Thyroid gland (tissue), 4 donors: ENCODE measurements around the gene OSBPL6. TPM values are rescaled to one million over a fixed set of nuclear protein-coding genes. Genes with fewer than 3 reads are reported as not detected.
A peak's percentile ranks its signal among the peaks of the same experiment; 100 is the strongest.
"Not testable (repeated sequence)": the region's sequence is repeated elsewhere in the genome, so short reads cannot be mapped to it uniquely, and the experiment has no call there.

Experiments
- DNase-seq, 2 donors: peaks; one replicate each; pipeline ENCODE4 v3.0.0-alpha.2; 2019
- H3K27ac ChIP-seq, 3 donors: fragments of 200-600 bp; sonication (generic); 1 replicate in 2 of 3; 2 replicates in 1 of 3; pipeline ENCODE4 v1.5.1; 2016 to 2019; ENCODE audit warnings: mild to moderate bottlenecking in 1 of 3, moderate library complexity in 1 of 3
- H3K27me3 ChIP-seq: fragments of 200-600 bp; sonication (generic); one replicate; pipeline ENCODE4 v1.5.1; 2019
- H3K36me3 ChIP-seq, 2 donors: fragments of 200-600 bp; sonication (generic); one replicate each; pipeline ENCODE4 v1.5.1; 2016 to 2019
- H3K4me1 ChIP-seq, 2 donors: fragments of 200-600 bp; sonication (generic); one replicate each; pipeline ENCODE4 v1.5.1; 2017 to 2019
- H3K4me3 ChIP-seq, 3 donors: fragments of 200-600 bp; sonication (generic); replicated peaks in 1 of 3; 1 replicate in 2 of 3; 2 replicates in 1 of 3; pipeline ENCODE4 v1.5.1; 2016; ENCODE audit warnings: mild to moderate bottlenecking in 1 of 3
- H3K9me3 ChIP-seq: fragments of 200-600 bp; sonication (generic); one replicate; pipeline ENCODE4 v1.5.1; 2017
- POLR2A ChIP-seq, 2 donors: fragments of 450-650 bp; IDR thresholded peaks; one replicate each; pipeline ENCODE4 v1.6.1; 2017; ENCODE audit warnings: antibody characterized with exemption in 2 of 2, mild to moderate bottlenecking in 2 of 2, moderate library complexity in 1 of 2
- WGBS, 2 donors: methylation state at CpG; one replicate each; pipeline ENCODE4 v1.1.5; 2017; 5-methylcytosine and 5-hydroxymethylcytosine counted together
- intact Hi-C: fragments of 100-400 bp; cut with DNase I; formaldehyde crosslinking; loops from one replicate; pipeline ENCODE4 v1.15.1; 2023
- total RNA-seq, 4 donors: library from RNA; depleted of rRNA; stranded (reverse); fragments of >200 nt; gene quantifications; one replicate each; pipeline ENCODE4 v1.2.3, GENCODE V29; 2016
- TF ChIP-seq, protein P1 (sequence below), 6 experiments: fragments of 200-600 bp in 3 of 6; fragments of 450-650 bp in 3 of 6; sonication (generic) in 3 of 6; IDR thresholded peaks; one replicate each; pipeline ENCODE4 v1.5.1; 2016 to 2019; ENCODE audit warnings: antibody characterized with exemption in 6 of 6, mild to moderate bottlenecking in 2 of 6, inconsistent platforms in 1 of 6, moderate library complexity in 1 of 6

OSBPL6 gene
- total RNA-seq = 1 to 10 TPM; 2.1 to 5.3 (median 3.2) TPM

DNA sequence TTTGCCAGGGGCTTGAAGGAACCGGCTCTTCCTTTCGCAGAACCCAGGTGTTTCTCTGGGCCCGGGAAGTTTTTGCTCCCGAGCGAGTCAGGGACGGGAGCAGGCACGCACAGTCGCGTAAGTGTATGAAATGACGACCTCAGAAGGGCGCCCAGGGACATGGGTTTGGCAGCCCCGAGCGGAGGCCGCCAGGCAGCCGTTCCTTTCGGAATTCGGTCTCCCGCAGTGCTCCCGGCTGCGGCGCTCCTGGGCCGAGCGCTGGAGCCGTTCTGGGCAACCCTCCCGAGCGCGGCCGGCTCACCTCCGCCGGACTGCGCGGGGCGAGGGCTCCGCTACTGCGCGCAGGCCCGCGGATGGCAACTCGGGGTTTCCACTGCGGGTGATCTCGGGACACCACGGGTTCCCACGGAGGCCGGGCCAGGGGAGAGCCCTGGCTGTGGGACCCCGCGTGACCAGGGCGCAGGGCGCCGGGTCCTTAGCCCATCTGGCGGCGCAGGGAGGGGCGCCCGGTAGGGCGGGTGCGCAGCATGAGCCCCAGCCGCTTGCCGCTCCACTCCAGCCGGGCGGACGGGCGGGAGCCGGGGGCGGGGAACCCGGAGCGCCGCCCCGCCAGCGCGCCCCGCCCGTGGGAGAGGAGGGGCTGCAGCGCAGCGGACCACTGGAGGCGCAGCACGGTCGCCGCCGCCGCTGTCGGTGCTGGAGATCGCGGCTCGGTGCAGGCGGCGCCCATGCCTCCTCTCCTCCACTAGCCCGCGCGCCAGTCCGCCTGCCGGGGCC lies at the start of gene OSBPL6:
Gene OSBPL6, plus strand, starts transcription at position 690 of the 777 bp plus-strand sequence. CDS start 111,673 bp downstream, outside the sequence.
- Histone ChIP-seq H3K36me3 (no peaks in the 10 kb centered on the region), H3K9me3 (no peaks in the 10 kb centered on the region), H3K27me3 (no peaks in the 10 kb centered on the region), H3K4me1 (peaks cover 5% of the 10 kb centered on the region in 2 donors), H3K4me3 (peak within 1 kb of the TSS; percentile 61 to 88 (median 78)), H3K27ac (peak within 1 kb of the TSS; percentile 87 to 97 (median 89))
- TF ChIP-seq, protein P1, sequence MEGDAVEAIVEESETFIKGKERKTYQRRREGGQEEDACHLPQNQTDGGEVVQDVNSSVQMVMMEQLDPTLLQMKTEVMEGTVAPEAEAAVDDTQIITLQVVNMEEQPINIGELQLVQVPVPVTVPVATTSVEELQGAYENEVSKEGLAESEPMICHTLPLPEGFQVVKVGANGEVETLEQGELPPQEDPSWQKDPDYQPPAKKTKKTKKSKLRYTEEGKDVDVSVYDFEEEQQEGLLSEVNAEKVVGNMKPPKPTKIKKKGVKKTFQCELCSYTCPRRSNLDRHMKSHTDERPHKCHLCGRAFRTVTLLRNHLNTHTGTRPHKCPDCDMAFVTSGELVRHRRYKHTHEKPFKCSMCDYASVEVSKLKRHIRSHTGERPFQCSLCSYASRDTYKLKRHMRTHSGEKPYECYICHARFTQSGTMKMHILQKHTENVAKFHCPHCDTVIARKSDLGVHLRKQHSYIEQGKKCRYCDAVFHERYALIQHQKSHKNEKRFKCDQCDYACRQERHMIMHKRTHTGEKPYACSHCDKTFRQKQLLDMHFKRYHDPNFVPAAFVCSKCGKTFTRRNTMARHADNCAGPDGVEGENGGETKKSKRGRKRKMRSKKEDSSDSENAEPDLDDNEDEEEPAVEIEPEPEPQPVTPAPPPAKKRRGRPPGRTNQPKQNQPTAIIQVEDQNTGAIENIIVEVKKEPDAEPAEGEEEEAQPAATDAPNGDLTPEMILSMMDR (IDR thresholded peaks at IDR 0.05) = peak in 3 of 6 experiments; percentile 21 to 51 (median 45)
- peak in 1 of 2 donors; percentile 93 for TF ChIP-seq POLR2A (IDR thresholded peaks at IDR 0.05)
- intact Hi-C loops = loop anchor here (10.0 kb wide), 2 partner anchors 49 to 221 kb away; no protein-coding TSS in a partner anchor
- DNase-seq = peak; percentile 87
- 0 to 1% methylated on average over 31 to 39 of the region's 90 CpGs for WGBS, 2 donors

DNA sequence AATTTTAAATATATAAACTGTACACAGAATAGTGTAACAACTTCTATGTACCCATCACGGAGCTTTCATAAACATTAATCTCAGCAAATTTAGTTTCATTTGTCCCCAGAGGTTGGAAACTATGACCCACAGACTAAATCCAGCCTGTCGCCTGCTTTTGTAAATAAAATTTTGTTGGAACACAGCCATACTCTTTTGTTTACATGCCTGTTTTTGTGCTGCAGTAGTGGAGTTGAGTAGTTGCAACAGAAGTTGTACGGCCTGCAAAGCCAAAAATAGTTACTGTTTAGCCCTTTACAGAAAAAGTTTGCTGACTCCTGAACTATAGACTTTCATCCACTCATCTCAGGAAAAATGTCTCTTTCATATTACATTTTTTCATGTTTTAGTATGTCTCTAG lies 42.3 kb upstream of the OSBPL6 start:
- intact Hi-C loops = no loop called here
- H3K36me3 ChIP-seq = no peaks in the 10 kb centered on the region
- no peak for DNase-seq
- no peaks in the 10 kb centered on the region for H3K9me3 ChIP-seq
- TF ChIP-seq POLR2A (IDR thresholded peaks at IDR 0.05) = no peak
- TF ChIP-seq, protein P1 (IDR thresholded peaks at IDR 0.05) = no peak
- no peak overlapping the region for H3K27ac ChIP-seq
- H3K4me1 ChIP-seq = no peaks in the 10 kb centered on the region
- WGBS, 2 donors = 51 to 59% methylated on average over 3 of the region's 3 CpGs
- no peak overlapping the region for H3K4me3 ChIP-seq
- no peaks in the 10 kb centered on the region for H3K27me3 ChIP-seq

DNA sequence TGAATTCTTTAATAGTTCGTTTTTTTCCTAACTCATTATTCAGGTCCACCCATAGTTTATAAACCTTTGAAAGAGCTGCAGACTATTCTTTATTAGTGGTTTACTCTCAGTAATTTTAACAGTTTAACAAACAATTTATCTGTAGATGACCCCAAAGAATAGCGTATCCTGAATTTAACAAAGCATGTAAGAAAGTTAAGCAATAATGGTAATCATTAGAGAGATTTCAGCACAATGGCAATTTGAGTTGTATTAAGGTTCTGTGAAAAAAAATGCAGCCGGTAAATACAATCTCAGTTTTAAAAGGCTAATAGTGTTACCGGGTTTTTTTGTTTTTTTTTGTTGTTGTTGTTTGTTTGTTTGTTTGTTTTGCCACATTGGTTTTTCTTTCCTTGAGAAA lies 41.8 kb upstream of the OSBPL6 start:
- no peaks in the 10 kb centered on the region for H3K9me3 ChIP-seq
- H3K4me3 ChIP-seq = no peak overlapping the region
- no peaks in the 10 kb centered on the region for H3K4me1 ChIP-seq
- H3K27me3 ChIP-seq = no peaks in the 10 kb centered on the region
- no peak for TF ChIP-seq POLR2A (IDR thresholded peaks at IDR 0.05)
- TF ChIP-seq, protein P1 (IDR thresholded peaks at IDR 0.05) = no peak
- WGBS, 2 donors = 87 to 88% methylated on average over 4 of the region's 4 CpGs
- H3K27ac ChIP-seq = no peak overlapping the region
- intact Hi-C loops = no loop called here
- no peak for DNase-seq
- no peaks in the 10 kb centered on the region for H3K36me3 ChIP-seq

DNA sequence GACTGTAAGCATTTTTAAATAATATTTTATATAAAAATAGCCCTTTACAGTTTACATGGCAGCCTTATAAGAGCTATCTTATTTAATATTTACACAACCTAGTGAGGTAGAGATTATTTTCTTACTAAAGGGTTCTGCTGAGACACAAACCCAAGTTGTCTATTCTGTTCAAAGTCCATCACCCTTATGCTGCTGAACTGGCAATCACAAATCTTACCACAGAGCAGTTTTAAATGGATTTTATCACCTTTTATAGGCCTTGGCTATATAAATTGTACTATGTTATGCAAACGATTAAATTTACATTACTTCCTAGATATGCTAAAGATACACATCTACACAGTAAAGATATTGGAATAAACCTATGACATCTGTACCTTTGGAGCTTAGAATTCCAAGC lies 41.3 kb upstream of the OSBPL6 start:
- intact Hi-C loops = no loop called here
- no peak overlapping the region for H3K27ac ChIP-seq
- no peaks in the 10 kb centered on the region for H3K9me3 ChIP-seq
- H3K36me3 ChIP-seq = no peaks in the 10 kb centered on the region
- WGBS, 2 donors = 43 to 58% methylated on average over 1 of the region's 1 CpG
- no peaks in the 10 kb centered on the region for H3K27me3 ChIP-seq
- no peak for TF ChIP-seq POLR2A (IDR thresholded peaks at IDR 0.05)
- TF ChIP-seq, protein P1 (IDR thresholded peaks at IDR 0.05) = no peak
- H3K4me3 ChIP-seq = no peak overlapping the region
- no peak for DNase-seq
- H3K4me1 ChIP-seq = no peaks in the 10 kb centered on the region

DNA sequence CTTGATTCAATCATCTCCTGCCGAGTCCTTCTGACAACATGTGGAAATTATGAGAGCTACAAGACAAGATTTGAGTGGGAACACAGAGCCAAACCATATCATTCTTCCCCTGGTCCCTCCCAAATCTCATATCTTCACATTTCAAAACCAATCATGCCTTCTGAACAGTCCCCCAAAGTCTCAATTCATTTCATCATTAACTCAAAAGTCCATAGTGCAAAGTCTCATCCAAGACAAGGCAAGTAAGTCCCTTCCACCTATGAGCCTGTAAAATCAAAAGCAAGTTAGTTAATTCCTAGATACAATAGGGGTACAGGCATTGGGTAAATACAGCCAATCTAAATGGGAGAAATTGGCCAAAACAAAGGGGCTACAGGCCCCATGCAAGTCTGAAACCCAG lies 40.4 kb upstream of the OSBPL6 start:
- H3K4me1 ChIP-seq, H3K27ac ChIP-seq, DNase-seq, H3K4me3 ChIP-seq, intact Hi-C loops, H3K27me3 ChIP-seq, H3K9me3 ChIP-seq, H3K36me3 ChIP-seq: not testable (repeated sequence)
- 74 to 96% methylated on average over 1 of the region's 1 CpG for WGBS, 2 donors
